Loucy (cell line): ENCODE results near the gene MYMK.

ENCODE experiments used
- H2AFZ ChIP-seq: fragments of 200-600 bp; sonication (generic); 2 replicates; pipeline ENCODE4 v1.6.0; 2016; ENCODE audit warnings: antibody characterized with exemption, mild to moderate bottlenecking, low read length, moderate library complexity
- H3F3A ChIP-seq: fragments of 200-600 bp; 2 replicates; pipeline ENCODE4 v1.6.0; 2016; ENCODE audit warnings: antibody characterized with exemption, low read depth, mild to moderate bottlenecking
- H3K27me3 ChIP-seq: fragments of 200-600 bp; sonication (generic); 2 replicates; pipeline ENCODE4 v1.6.1; 2014; ENCODE audit warnings: low read length, mild to moderate bottlenecking; ENCODE audit not compliant: insufficient read depth, poor library complexity, severe bottlenecking
- H3K36me3 ChIP-seq: fragments of 200-600 bp; sonication (generic); 2 replicates; pipeline ENCODE4 v1.6.1; 2016; ENCODE audit warnings: low read length; ENCODE audit not compliant: insufficient read depth
- H3K4me1 ChIP-seq: fragments of 200-600 bp; sonication (generic); 2 replicates; pipeline ENCODE4 v1.5.1; 2014; ENCODE audit warnings: low read length, mild to moderate bottlenecking; ENCODE audit not compliant: insufficient read depth, poor library complexity, severe bottlenecking
- H3K4me2 ChIP-seq: fragments of 200-600 bp; sonication (generic); 2 replicates; pipeline ENCODE4 v1.6.0; 2014; ENCODE audit warnings: antibody characterized with exemption, low read length, low read depth, mild to moderate bottlenecking; ENCODE audit not compliant: poor library complexity, severe bottlenecking
- H3K4me3 ChIP-seq: fragments of 200-600 bp; sonication (generic); 2 replicates; pipeline ENCODE4 v1.5.1; 2014; ENCODE audit warnings: low read length, mild to moderate bottlenecking, mixed read lengths; ENCODE audit not compliant: poor library complexity, severe bottlenecking
- H3K79me2 ChIP-seq: fragments of 200-600 bp; sonication (generic); 2 replicates; pipeline ENCODE4 v1.6.1; 2014; ENCODE audit warnings: low read length; ENCODE audit not compliant: insufficient read depth
- H3K9ac ChIP-seq: fragments of 200-600 bp; sonication (generic); 2 replicates; pipeline ENCODE4 v1.6.0; 2014; ENCODE audit warnings: mild to moderate bottlenecking, low read depth, low read length, moderate library complexity; ENCODE audit not compliant: poor library complexity, severe bottlenecking
- H3K9me2 ChIP-seq: fragments of 200-600 bp; sonication (generic); replicated peaks from 2 replicates; pipeline ENCODE4 v1.6.1; 2016; ENCODE audit warnings: low read depth, low read length, mixed read lengths
- H3K9me3 ChIP-seq: fragments of 200-600 bp; sonication (generic); 2 replicates; pipeline ENCODE4 v1.6.1; 2014; ENCODE audit warnings: mild to moderate bottlenecking, antibody characterized with exemption, low read length, low read depth; ENCODE audit not compliant: insufficient read depth
- H4K20me1 ChIP-seq: fragments of 200-600 bp; sonication (generic); 2 replicates; pipeline ENCODE4 v1.6.0; 2014; ENCODE audit warnings: antibody characterized with exemption, low read length, mild to moderate bottlenecking; ENCODE audit not compliant: insufficient read depth, poor library complexity, severe bottlenecking
- CTCF ChIP-seq: fragments of 200-600 bp; sonication (generic); conservative IDR thresholded peaks from 2 replicates; pipeline ENCODE4 v1.5.1; 2014; ENCODE audit warnings: mild to moderate bottlenecking, antibody characterized with exemption, low read length
- EZH2phosphoT487 ChIP-seq: fragments of 200-600 bp; IDR thresholded peaks from 2 replicates; pipeline ENCODE4 v1.6.1; 2018; ENCODE audit warnings: antibody characterized with exemption, mild to moderate bottlenecking, moderate library complexity, borderline replicate concordance

MYMK gene

GRCh38 chr9:133515615-133516255 lies 9.0 kb downstream of the MYMK start:
- H3K9ac ChIP-seq, result peak overlapping the region; percentile 27
- no peaks in the 10 kb centered on the region for H3F3A ChIP-seq
- no peak overlapping the region for H2AFZ ChIP-seq
- H3K9me3 ChIP-seq, result no peaks in the 10 kb centered on the region
- H4K20me1 ChIP-seq, result no peaks in the 10 kb centered on the region
- no peaks in the 10 kb centered on the region for H3K79me2 ChIP-seq
- H3K4me2 ChIP-seq, result no peak overlapping the region
- no peak for TF ChIP-seq EZH2phosphoT487
- TF ChIP-seq CTCF, result no peak
- no peaks in the 10 kb centered on the region for H3K9me2 ChIP-seq
- H3K4me1 ChIP-seq, result peaks cover 11% of the 10 kb centered on the region
- no peak overlapping the region for H3K4me3 ChIP-seq
- H3K27me3 ChIP-seq, result no peaks in the 10 kb centered on the region
- no peaks in the 10 kb centered on the region for H3K36me3 ChIP-seq

GRCh38 chr9:133515240-133515610 lies 9.5 kb downstream of the MYMK start:
- Histone ChIP-seq H3K9me2 (no peaks in the 10 kb centered on the region), H3K4me1 (peaks cover 12% of the 10 kb centered on the region), H3K79me2 (no peaks in the 10 kb centered on the region), H3K36me3 (no peaks in the 10 kb centered on the region), H3K9me3 (no peaks in the 10 kb centered on the region), H3F3A (no peaks in the 10 kb centered on the region), H4K20me1 (no peaks in the 10 kb centered on the region), H2AFZ (no peak overlapping the region), H3K9ac (peak overlapping the region; percentile 27), H3K4me2 (no peak overlapping the region), H3K27me3 (no peaks in the 10 kb centered on the region), H3K4me3 (no peak overlapping the region)
- TF ChIP-seq EZH2phosphoT487, result no peak
- no peak for TF ChIP-seq CTCF

GRCh38 chr9:133514460-133515239 lies 10.1 kb downstream of the MYMK start:
- TF ChIP-seq CTCF, result no peak
- TF ChIP-seq EZH2phosphoT487, result no peak
- Histone ChIP-seq H4K20me1 (no peaks in the 10 kb centered on the region), H3F3A (no peaks in the 10 kb centered on the region), H3K27me3 (no peaks in the 10 kb centered on the region), H3K9me2 (no peaks in the 10 kb centered on the region), H3K4me2 (no peak overlapping the region), H3K36me3 (no peaks in the 10 kb centered on the region), H3K79me2 (no peaks in the 10 kb centered on the region), H2AFZ (no peak overlapping the region), H3K4me3 (no peak overlapping the region), H3K9me3 (no peaks in the 10 kb centered on the region), H3K9ac (peak overlapping the region; percentile 27), H3K4me1 (peaks cover 18% of the 10 kb centered on the region)
